ENCODE results near the gene WNT3A.

DNA sequence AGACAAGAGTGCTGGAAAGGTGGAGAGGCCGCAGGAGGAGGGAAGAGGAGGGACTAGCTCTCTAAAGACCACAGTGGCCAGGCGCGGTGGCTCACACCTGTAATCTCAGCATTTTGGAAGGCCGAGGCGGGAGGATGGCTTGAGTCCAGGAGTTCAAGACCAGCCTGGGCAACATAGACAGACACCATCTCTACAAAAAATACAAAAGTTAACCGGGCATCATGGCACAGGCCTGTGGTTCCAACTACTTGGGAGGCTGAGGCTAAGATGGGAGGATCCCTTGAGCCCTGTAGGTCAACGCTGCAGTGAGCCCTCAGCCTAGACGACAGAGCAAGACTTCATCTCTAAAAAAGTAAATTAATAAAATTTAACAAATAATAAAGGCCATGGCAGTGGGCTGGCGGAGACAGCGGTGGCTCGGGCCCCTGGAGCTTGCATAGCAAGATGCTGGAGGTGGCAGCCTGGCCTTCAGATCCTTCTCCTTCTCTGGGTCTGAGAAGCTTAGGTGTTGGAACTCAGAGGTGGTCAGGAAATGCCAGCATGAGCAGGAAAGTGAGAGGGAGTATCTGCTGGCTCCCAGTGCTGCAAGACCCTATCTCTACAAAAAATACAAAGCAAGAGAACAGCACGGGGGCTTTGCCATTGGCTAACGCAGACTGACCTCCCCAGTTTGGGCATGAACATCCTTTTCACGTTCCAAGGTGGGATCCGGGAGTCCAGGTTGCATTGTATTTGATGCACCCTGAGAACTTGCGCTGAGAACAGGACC, 10.7 kb downstream of the WNT3A start:
- no peak for TF ChIP-seq SPI1 (IDR thresholded peaks at IDR 0.05; ENCODE audit: low read depth, low read length)
- no peak for TF ChIP-seq POLR2AphosphoS5 (IDR thresholded peaks at IDR 0.05; ENCODE audit: low read depth, low read length)

Measured in GM12891 (cell line).